ENCODE measurements around the gene AIFM2. TPM values are rescaled to one million over a fixed set of nuclear protein-coding genes. Genes with fewer than 3 reads are reported as not detected.

AIFM2 gene
- total and polyA plus RNA-seq, 2 of the 13 experiments (the other 11 are each of a cell fraction or from before 2014, with no cell fraction given): 20.3 to 29.5 TPM

DNA sequence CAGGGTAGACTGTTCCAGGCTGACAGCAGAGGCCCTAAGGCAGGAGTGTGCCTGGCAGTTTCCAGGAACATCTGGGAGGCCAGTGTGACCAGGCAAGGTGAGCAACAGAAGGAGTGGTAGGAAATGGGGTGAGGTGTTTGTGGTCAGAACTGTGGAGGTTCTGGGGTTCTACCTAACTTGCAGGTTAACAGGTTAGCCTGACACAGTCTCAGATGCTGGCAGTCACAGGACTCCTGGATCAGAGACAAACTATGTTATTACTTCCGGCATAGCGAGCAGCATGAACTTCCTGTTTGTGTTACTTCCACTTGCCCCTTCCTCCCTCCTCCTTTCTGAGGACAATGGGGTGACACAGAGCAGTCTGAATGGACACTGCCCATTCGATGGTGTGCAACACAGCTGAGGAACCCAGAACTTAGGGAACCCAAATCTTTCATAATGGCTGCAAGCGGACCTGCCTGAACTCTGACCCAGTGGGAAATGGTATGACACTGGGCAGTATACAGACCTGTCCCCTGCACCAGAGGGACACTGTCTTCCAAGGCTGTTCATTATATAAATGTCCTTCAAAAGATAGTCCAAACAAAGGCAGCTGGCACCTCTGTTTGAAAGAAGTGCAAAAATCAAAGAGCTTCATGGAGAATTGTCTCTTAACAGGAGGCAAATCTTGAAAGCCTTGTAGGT is 41.6 kb upstream of the AIFM2 start (continued):
- TF ChIP-seq, protein P1, sequence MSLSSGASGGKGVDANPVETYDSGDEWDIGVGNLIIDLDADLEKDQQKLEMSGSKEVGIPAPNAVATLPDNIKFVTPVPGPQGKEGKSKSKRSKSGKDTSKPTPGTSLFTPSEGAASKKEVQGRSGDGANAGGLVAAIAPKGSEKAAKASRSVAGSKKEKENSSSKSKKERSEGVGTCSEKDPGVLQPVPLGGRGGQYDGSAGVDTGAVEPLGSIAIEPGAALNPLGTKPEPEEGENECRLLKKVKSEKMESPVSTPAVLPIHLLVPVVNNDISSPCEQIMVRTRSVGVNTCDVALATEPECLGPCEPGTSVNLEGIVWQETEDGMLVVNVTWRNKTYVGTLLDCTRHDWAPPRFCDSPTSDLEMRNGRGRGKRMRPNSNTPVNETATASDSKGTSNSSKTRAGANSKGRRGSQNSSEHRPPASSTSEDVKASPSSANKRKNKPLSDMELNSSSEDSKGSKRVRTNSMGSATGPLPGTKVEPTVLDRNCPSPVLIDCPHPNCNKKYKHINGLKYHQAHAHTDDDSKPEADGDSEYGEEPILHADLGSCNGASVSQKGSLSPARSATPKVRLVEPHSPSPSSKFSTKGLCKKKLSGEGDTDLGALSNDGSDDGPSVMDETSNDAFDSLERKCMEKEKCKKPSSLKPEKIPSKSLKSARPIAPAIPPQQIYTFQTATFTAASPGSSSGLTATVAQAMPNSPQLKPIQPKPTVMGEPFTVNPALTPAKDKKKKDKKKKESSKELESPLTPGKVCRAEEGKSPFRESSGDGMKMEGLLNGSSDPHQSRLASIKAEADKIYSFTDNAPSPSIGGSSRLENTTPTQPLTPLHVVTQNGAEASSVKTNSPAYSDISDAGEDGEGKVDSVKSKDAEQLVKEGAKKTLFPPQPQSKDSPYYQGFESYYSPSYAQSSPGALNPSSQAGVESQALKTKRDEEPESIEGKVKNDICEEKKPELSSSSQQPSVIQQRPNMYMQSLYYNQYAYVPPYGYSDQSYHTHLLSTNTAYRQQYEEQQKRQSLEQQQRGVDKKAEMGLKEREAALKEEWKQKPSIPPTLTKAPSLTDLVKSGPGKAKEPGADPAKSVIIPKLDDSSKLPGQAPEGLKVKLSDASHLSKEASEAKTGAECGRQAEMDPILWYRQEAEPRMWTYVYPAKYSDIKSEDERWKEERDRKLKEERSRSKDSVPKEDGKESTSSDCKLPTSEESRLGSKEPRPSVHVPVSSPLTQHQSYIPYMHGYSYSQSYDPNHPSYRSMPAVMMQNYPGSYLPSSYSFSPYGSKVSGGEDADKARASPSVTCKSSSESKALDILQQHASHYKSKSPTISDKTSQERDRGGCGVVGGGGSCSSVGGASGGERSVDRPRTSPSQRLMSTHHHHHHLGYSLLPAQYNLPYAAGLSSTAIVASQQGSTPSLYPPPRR (CRISPR knock-in tag; IDR thresholded peaks at IDR 0.05; ENCODE audit: borderline replicate concordance): peak; percentile 53; the same call in 1 of the 2 replicates
- TF ChIP-seq KDM2A (CRISPR knock-in tag; IDR thresholded peaks at IDR 0.05; ENCODE audit: borderline replicate concordance, low read depth): 0 out of 2 replicates have a peak, but pooled peaks have one; percentile 30
- TF ChIP-seq, protein P2, sequence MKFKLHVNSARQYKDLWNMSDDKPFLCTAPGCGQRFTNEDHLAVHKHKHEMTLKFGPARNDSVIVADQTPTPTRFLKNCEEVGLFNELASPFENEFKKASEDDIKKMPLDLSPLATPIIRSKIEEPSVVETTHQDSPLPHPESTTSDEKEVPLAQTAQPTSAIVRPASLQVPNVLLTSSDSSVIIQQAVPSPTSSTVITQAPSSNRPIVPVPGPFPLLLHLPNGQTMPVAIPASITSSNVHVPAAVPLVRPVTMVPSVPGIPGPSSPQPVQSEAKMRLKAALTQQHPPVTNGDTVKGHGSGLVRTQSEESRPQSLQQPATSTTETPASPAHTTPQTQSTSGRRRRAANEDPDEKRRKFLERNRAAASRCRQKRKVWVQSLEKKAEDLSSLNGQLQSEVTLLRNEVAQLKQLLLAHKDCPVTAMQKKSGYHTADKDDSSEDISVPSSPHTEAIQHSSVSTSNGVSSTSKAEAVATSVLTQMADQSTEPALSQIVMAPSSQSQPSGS (CRISPR knock-in tag; IDR thresholded peaks at IDR 0.05): 0 out of 2 replicates have a peak, but pooled peaks have one; percentile 43
- TF ChIP-seq NR2F6 (IDR thresholded peaks at IDR 0.05): no peak
- TF ChIP-seq NR2F6 (CRISPR knock-in tag; IDR thresholded peaks at IDR 0.05): 0 out of 2 replicates have a peak, but pooled peaks have one; percentile 11
- TF ChIP-seq PHF8 (CRISPR knock-in tag; IDR thresholded peaks at IDR 0.05): no peak; the same call in 1 of the 2 replicates
- TF ChIP-seq, protein P3, sequence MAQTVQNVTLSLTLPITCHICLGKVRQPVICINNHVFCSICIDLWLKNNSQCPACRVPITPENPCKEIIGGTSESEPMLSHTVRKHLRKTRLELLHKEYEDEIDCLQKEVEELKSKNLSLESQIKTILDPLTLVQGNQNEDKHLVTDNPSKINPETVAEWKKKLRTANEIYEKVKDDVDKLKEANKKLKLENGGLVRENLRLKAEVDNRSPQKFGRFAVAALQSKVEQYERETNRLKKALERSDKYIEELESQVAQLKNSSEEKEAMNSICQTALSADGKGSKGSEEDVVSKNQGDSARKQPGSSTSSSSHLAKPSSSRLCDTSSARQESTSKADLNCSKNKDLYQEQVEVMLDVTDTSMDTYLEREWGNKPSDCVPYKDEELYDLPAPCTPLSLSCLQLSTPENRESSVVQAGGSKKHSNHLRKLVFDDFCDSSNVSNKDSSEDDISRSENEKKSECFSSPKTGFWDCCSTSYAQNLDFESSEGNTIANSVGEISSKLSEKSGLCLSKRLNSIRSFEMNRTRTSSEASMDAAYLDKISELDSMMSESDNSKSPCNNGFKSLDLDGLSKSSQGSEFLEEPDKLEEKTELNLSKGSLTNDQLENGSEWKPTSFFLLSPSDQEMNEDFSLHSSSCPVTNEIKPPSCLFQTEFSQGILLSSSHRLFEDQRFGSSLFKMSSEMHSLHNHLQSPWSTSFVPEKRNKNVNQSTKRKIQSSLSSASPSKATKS (CRISPR knock-in tag; IDR thresholded peaks at IDR 0.05): no peak
- TF ChIP-seq, protein P4, sequence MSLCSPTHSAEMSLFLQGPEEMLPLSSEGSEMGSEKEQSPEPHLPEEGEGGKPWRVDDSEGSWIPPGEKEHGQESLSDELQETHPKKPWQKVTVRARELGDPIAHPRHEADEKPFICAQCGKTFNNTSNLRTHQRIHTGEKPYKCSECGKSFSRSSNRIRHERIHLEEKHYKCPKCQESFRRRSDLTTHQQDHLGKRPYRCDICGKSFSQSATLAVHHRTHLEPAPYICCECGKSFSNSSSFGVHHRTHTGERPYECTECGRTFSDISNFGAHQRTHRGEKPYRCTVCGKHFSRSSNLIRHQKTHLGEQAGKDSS (CRISPR knock-in tag; IDR thresholded peaks at IDR 0.05; ENCODE audit: borderline replicate concordance, low read depth): peak; percentile 73; the same call in 1 of the 2 replicates
- no peak for TF ChIP-seq ZNF136 (CRISPR knock-in tag; IDR thresholded peaks at IDR 0.05; ENCODE audit: low read depth)
- no peak for TF ChIP-seq SP1 (IDR thresholded peaks at IDR 0.05)
- TF ChIP-seq SP1 (CRISPR knock-in tag; IDR thresholded peaks at IDR 0.05): 0 out of 2 replicates have a peak, but pooled peaks have one; percentile 33
- TF ChIP-seq SAP130 (CRISPR knock-in tag; IDR thresholded peaks at IDR 0.05; ENCODE audit: low read depth): peak; percentile 91
- peak; percentile 40; the same call in 1 of the 2 replicates for TF ChIP-seq ZNF598 (CRISPR knock-in tag; IDR thresholded peaks at IDR 0.05; ENCODE audit: borderline replicate concordance)
- peak; percentile 62; the same call in 1 of the 2 replicates for TF ChIP-seq ZMYM4 (CRISPR knock-in tag; IDR thresholded peaks at IDR 0.05)
- TF ChIP-seq ELF4 (CRISPR knock-in tag; IDR thresholded peaks at IDR 0.05; ENCODE audit: borderline replicate concordance): peak; percentile 87
- TF ChIP-seq TCF7 (IDR thresholded peaks at IDR 0.05; ENCODE audit: low read depth): no peak
- TF ChIP-seq, protein P5, sequence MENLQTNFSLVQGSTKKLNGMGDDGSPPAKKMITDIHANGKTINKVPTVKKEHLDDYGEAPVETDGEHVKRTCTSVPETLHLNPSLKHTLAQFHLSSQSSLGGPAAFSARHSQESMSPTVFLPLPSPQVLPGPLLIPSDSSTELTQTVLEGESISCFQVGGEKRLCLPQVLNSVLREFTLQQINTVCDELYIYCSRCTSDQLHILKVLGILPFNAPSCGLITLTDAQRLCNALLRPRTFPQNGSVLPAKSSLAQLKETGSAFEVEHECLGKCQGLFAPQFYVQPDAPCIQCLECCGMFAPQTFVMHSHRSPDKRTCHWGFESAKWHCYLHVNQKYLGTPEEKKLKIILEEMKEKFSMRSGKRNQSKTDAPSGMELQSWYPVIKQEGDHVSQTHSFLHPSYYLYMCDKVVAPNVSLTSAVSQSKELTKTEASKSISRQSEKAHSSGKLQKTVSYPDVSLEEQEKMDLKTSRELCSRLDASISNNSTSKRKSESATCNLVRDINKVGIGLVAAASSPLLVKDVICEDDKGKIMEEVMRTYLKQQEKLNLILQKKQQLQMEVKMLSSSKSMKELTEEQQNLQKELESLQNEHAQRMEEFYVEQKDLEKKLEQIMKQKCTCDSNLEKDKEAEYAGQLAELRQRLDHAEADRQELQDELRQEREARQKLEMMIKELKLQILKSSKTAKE (CRISPR knock-in tag; IDR thresholded peaks at IDR 0.05; ENCODE audit: borderline replicate concordance): peak; percentile 23; the same call in 1 of the 2 replicates
- TF ChIP-seq FOXP1 (IDR thresholded peaks at IDR 0.05): no peak
- TF ChIP-seq FOXP1 (CRISPR knock-in tag; IDR thresholded peaks at IDR 0.05): peak; percentile 44

All from HepG2 (cell line).